Anterior cingulate cortex (tissue), 58 donors: ENCODE measurements around the gene EEFSEC.
A peak's percentile ranks its signal among the peaks of the same experiment; 100 is the strongest.

Experiments used
- DNase-seq, 58 donors: peaks; one replicate each; lab custom pipeline; 2025; lab: John Stamatoyannopoulos, UW

EEFSEC gene

DNA sequence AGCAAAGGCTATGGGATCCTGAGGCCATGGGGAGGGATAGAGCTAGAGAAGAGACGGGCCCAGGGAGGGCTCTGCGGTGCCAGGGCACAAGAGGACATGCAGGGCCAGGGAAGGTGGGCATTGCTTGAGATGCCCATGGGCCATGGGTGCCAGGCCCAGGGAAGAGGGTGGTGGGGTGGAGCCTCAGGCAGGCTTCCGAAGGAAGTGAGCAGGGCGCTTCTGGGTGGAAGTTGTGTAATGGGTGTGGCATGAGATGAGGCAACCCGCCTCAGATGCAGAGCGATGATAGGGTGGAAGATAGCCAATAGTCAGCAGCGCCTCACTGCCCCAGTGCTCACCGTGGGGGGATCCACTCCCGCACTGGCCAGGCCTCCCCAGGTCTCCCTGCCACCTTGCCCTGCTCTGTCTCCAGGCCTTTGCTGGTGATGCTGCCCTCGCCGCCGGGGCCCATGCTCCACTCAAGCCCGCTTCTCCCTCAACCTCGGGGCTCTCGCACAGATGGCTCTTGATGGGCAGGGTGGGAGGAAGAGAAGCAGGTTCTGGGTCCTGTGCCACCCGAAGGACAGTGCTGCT lies 262.0 kb downstream of the EEFSEC start:
- no peak for DNase-seq

GRCh38 chr3:128415773-128416577 lies 262.7 kb downstream of the EEFSEC start:
- no peak for DNase-seq

DNA sequence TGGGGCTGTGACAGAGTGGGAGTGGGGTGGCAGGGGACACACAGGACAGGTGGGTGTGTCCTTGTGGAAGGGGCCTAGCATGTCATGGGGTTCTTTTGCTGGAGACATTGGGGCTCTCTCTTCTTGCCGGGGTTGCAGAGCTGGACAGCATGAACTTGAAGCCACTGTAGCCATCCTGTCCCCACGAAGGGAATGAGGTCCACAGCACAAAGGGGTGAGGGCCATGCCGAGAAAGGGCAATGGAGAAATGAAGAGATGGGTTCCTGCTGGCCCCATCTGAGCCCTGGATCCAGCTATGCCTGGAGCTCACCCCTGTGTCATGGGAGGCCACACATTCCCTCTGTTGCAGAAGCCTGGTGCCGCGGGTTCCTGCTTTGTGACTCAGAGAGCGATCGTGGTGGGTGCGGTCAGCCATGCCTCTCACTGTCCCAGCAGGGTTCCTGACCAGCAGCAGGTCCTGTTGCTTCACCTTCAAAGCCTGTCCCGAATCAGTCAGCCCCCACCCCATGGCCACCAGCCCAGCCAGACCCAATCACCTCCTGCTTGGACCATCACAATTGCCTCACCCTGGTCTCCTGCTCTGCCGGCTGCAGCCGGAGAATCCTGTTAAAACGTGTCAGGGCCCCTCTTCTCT lies 263.4 kb downstream of the EEFSEC start:
- no peak for DNase-seq

DNA sequence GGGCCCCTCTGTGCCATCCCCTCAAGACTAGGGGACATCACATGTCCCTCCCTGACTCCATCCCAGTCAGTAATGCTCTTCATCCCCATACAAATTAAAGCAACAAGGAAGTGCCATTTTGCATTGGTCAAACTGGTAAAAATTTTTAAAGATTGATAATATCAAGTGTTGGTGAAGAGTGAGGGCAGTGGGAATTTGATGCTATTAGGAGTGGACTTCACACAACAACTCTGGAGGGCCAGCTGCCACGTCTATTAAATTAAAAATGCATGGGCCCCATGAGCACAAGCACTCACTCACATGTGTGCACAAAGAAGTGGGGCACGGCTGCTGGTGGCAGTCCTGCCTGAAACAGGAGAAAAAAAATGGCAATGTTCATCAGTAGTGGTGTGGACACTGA lies 265.6 kb downstream of the EEFSEC start:
- no peak for DNase-seq

DNA sequence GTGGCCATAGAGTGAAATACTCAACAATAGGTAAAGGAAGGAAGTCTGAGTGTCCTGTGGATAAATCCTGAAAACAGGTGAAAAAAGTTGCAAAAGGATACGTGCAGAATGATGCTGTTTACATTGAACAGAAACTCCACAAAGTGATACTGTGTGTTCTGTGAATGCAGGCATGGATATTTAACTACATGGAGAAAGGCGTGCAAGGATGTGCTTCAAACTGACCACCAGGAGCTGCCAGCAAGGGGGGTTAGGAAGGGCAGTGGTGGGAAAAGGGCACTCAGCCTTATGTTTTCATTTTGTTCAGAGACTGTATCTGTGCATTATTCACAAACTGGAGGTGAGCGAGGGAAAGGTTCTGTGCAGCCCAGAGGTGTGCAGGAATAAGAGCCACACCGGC lies 266.0 kb downstream of the EEFSEC start:
- no peak for DNase-seq

GRCh38 chr3:128420289-128420688 lies 267.0 kb downstream of the EEFSEC start:
- no peak for DNase-seq

DNA sequence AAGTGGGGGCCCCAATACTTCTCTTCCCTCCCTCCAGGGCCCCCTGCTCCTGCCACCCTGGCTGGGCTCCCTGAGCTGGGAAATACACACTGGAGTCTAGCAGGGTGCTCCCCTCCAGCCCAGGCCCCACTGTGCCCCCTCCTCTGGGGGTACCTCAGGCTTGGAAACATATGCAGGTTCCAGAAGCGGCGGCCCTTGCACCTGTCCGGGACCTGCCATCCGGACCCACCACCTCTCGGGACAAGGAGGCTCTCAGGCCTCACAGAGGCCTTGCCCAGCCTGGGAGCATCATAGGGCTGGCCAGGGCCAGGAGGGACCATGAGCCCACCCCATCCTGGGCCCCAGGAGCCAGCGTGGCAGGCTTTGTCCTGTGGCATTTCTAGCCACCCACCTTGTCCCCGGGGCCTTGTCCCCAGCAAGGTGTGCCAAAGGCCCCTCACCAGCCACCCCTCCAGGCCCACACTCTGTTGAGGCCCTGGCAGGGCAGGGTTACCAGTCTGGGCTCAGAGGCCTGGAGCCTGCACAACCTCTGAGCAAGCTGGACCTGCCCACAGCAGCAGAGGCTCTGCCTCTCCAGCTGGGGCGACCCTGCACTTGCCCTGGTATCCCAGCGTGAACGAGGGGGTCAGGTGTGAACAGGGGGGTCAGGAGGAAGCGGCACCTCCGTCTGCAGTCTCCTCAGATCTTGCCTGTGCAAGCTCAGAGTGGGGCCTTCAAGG lies 267.6 kb downstream of the EEFSEC start:
- no peak for DNase-seq

DNA sequence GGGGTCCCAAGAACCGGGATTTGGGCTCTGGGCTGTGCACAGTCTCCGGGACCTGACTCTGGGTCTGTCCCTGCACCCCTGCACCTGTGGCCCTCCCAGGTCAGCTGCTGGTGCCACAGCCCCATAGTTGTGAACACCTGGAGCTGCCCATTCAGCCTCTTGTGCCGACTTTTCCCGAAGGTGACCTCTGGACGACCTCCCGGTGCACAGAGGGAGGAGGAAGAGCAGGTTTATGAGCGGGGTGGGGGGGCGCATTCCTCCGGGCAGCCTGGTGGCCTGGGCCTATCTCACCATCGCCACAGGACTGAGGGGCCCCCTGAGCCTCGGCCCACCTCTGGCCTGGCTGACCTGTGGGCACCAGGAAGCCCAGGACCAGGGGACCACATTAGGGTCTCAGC lies 268.2 kb downstream of the EEFSEC start:
- DNase-seq: no peak

- DNase-seq: no peak
Measured at GRCh38 chr3:128421966-128422365, 268.7 kb downstream of the EEFSEC start.

- no peak for DNase-seq
Measured at GRCh38 chr3:128422762-128423524, 269.7 kb downstream of the EEFSEC start.

- no peak for DNase-seq
Measured at GRCh38 chr3:128423525-128424147, 270.4 kb downstream of the EEFSEC start.

DNA sequence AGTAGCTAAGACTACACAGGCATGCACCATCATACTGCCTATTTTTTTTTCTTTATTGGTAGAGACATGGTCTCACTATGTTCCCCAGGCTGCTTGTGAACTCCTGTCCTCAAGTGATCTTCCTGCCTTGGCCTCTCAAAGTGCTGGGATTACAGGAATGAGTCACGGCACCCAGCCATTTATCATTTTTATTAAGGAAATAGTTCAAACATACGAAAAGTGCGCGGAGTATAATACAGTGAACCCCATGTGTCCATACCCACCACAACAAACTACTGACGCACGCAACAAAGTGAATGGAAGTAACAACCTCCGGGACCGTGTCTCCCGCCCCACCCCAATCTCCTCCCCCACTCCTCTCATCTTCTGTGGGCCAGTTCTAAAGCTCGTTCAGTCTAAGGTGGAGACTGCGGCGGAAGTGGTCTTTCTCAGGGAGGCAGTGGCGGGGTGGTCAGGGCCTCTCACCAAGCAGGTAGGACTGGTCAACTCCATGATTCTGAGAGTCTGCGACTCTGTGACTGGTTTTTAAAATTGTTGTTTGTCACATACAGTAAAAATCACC lies 271.3 kb downstream of the EEFSEC start:
- DNase-seq: no peak

- DNase-seq: no peak
Measured at GRCh38 chr3:128425142-128425845, 272.0 kb downstream of the EEFSEC start.

DNA sequence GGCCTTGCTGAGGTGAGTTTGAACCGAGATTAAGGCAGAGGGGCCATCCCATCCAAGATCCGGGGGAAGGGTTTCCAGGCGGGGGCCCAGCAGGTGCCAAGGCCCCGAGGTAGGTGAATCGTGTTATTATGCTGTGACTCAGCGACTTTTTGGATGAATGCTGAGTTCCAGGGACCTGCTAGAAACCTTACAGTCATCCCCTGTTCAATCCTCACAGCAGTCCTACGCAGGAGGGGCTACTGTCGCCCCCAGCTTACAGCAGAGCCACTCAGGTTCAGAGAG lies 272.5 kb downstream of the EEFSEC start:
- no peak for DNase-seq

GRCh38 chr3:128426128-128426921 lies 273.0 kb downstream of the EEFSEC start:
- DNase-seq: peak in 11 of 58 donors; percentile 4 to 33 (median 16)

DNA sequence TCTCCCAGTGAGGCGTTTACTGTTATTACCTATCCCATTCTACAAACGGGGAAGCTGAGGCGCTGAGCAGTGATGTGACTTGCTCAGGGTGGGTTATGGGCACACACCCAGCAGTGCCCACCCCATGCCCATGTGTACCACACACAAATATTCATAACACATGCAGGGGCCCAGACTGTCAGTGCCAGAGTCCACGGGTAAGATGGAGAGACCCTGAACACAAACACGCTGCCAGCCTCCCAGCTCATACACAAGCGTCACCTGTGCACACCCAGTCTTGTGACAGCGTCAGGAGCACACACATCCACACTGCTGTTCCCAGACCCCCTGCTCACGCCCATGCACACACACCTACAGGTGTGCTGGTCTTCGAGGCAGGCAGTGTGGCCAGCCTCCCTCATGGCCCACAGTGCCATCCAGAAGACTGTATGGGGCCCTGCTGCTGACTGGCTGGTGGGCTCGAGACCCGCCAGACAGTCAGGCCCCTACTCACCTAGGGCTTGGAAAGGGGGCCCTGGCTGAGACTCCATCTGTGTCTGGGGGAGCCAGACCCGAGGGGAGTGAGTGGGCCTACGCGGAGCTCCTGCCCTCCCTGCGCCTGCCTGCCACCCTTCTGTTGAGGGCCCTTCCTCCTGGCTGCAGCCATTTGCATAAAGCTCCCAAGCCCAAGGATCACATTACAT lies 274.0 kb downstream of the EEFSEC start:
- DNase-seq: no peak

GRCh38 chr3:128427872-128428822 lies 274.9 kb downstream of the EEFSEC start:
- no peak for DNase-seq
